ENCODE data around the gene RASA3. TPM values are rescaled to one million over a fixed set of nuclear protein-coding genes. Genes with fewer than 3 reads are reported as not detected.

RASA3 gene
- total and polyA plus RNA-seq, 2 donors (not counting 3 experiments of a cell fraction or from before 2014, with no cell fraction given): 26.5 to 53.8 TPM

DNA sequence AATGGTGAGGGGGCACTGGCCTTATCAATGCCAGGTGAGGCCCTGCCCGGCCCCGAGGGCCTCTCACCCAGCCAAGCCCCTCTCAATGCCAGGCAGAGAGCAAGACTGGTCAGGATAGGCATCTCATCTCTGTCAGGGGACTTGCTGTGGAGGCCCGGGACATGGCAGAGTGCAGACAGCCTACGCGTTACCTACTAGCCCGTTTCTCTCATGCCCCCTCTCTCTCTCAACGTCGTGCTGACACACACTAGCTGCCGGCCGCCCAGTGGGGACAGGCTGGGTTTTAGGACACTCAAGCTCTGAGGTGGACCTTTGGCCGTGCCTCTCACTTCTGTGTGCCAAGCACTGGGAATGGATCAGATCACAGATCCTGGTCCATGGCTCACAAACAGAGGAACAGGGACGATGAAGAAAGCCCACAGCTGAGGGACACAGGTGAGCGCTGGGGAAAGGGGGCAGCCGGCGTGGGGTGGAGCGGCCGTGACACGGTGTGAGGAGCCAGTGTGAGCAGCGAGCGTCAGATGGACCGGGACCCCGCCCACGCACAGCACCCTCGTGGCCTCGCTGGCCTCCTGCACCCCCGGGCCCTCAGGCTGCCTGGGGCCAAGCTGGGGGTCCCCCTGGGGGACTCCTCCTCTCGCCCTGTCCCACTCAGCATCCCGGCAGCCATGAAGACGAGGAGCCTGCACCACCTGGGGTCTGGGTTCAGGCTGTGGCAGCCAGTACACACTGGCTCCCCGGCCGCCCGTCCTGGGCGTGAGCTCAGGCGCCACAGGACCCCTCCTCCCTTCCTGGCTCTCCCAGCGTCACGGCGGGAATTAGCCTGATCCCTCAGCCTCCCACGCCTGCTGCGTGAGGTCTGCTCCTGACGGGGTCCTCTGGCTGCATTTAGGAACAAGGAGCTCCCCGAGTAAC, 81.6 kb downstream of the RASA3 start:
- no peak overlapping the region for H2AFZ ChIP-seq (ENCODE audit: low read depth, low read length)
- no peak overlapping the region for H3K27ac ChIP-seq (ENCODE audit: insufficient read depth, low read depth, low read length)
- peaks cover 78% of the 10 kb centered on the region for H3K79me2 ChIP-seq (ENCODE audit: control insufficient read depth, insufficient read depth, low read length)
- POLR2A ChIA-PET: no interaction called here
- DNase-seq (ENCODE audit: low read depth, low spot score) (no peak), FAIRE-seq (no peak)
- H3K36me3 ChIP-seq (ENCODE audit: control insufficient read depth in 2 of 2, extremely low read depth in 1 of 2, insufficient read depth in 2 of 2, low read length in 2 of 2): peaks cover 0 to 27% of the 10 kb centered on the region in 2 experiments
- no peaks in the 10 kb centered on the region for H3K4me1 ChIP-seq (ENCODE audit: control insufficient read depth, extremely low read depth, insufficient read depth, low read length)
- intact Hi-C loops (cut with micrococcal nuclease) (no loop called here), dilution Hi-C loops (cut with MboI; ENCODE audit: extremely low pct_ligation_motif_present, low sequenced_read_pairs) (loop anchor here (10.0 kb wide), 1 partner anchor 64 kb away; no protein-coding TSS in a partner anchor)
- TF ChIP-seq, protein P1, sequence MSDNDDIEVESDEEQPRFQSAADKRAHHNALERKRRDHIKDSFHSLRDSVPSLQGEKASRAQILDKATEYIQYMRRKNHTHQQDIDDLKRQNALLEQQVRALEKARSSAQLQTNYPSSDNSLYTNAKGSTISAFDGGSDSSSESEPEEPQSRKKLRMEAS (IDR thresholded peaks at IDR 0.05; ENCODE audit: insufficient read depth, insufficient read length): no peak
- TF ChIP-seq GATA2 (IDR thresholded peaks at IDR 0.05; ENCODE audit: insufficient read depth, insufficient read length, low read depth, low read length): no peak
- TF ChIP-seq, protein P2, sequence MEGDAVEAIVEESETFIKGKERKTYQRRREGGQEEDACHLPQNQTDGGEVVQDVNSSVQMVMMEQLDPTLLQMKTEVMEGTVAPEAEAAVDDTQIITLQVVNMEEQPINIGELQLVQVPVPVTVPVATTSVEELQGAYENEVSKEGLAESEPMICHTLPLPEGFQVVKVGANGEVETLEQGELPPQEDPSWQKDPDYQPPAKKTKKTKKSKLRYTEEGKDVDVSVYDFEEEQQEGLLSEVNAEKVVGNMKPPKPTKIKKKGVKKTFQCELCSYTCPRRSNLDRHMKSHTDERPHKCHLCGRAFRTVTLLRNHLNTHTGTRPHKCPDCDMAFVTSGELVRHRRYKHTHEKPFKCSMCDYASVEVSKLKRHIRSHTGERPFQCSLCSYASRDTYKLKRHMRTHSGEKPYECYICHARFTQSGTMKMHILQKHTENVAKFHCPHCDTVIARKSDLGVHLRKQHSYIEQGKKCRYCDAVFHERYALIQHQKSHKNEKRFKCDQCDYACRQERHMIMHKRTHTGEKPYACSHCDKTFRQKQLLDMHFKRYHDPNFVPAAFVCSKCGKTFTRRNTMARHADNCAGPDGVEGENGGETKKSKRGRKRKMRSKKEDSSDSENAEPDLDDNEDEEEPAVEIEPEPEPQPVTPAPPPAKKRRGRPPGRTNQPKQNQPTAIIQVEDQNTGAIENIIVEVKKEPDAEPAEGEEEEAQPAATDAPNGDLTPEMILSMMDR (IDR thresholded peaks at IDR 0.05; ENCODE audit: extremely low read depth in 1 of 2, insufficient read depth in 1 of 2, low read depth in 1 of 2, low read length in 2 of 2): no peak
- TF ChIP-seq MYC (IDR thresholded peaks at IDR 0.05; ENCODE audit: low read depth, low read length): no peak
- TF ChIP-seq POLR2AphosphoS5 (IDR thresholded peaks at IDR 0.05; ENCODE audit: insufficient read depth, low read depth, low read length): no peak
- no peak for TF ChIP-seq EZH2 (IDR thresholded peaks at IDR 0.05; ENCODE audit: borderline replicate concordance, low read depth, low read length, severe bottlenecking)
- no peak for TF ChIP-seq FOS (IDR thresholded peaks at IDR 0.05; ENCODE audit: borderline replicate concordance, insufficient read depth, low read length)
- TF ChIP-seq JUN (IDR thresholded peaks at IDR 0.05; ENCODE audit: borderline replicate concordance, insufficient read depth, insufficient read length, low read depth): no peak
- TF ChIP-seq POLR2A (IDR thresholded peaks at IDR 0.05; ENCODE audit: low read depth, low read length): no peak
- no TSS peak for BruUV-seq (replicated peaks)
- H3K4me2 ChIP-seq (ENCODE audit: insufficient read depth, low read length): no peak overlapping the region
- H3K9ac ChIP-seq (replicated peaks; ENCODE audit: extremely low read depth, insufficient read depth, low read length): no peak overlapping the region
- H3K4me3 ChIP-seq (replicated peaks in 1 of 3; ENCODE audit: insufficient read depth in 1 of 3, low read depth in 1 of 3, low read length in 3 of 3): no peak overlapping the region
- CTCF ChIA-PET: no interaction called here
- H3K9me1 ChIP-seq (replicated peaks; ENCODE audit: control insufficient read depth, extremely low read depth, insufficient read depth, low read length): no peaks in the 10 kb centered on the region
- no peaks in the 10 kb centered on the region for H3K9me3 ChIP-seq (replicated peaks; ENCODE audit: control insufficient read depth, insufficient read depth, low read length)
- no peaks in the 10 kb centered on the region for H3K27me3 ChIP-seq (ENCODE audit: control insufficient read depth in 2 of 2, insufficient read depth in 2 of 2, low read length in 2 of 2)
- peaks cover 3% of the 10 kb centered on the region for H4K20me1 ChIP-seq (replicated peaks; ENCODE audit: control insufficient read depth, extremely low read depth, insufficient read depth, low read length)

Data from endothelial cell of umbilical vein (primary cell).